Breast epithelium (tissue), 4 donors: Measurements from ENCODE around the gene CLASP2. TPM values are rescaled to one million over a fixed set of nuclear protein-coding genes. Genes with fewer than 3 reads are reported as not detected.
"Not testable (repeated sequence)": the region's sequence is repeated elsewhere in the genome, so short reads cannot be mapped to it uniquely, and the experiment has no call there.

ENCODE experiments used
- DNase-seq, 2 donors: peaks; one replicate each; pipeline ENCODE4 v3.0.0-alpha.2; 2019; ENCODE audit warnings: low spot score in 2 of 2
- H3K27ac ChIP-seq, 2 donors: fragments of 200-600 bp; sonication (generic) in 1 of 2; one replicate each; pipeline ENCODE4 v1.5.1; 2016 to 2019; ENCODE audit warnings: mild to moderate bottlenecking in 1 of 2
- H3K27me3 ChIP-seq, 2 donors: fragments of 200-600 bp; sonication (generic) in 1 of 2; one replicate each; pipeline versions ENCODE4 v1.5.1 to v1.6.0; 2017 to 2019; ENCODE audit warnings: control low read depth in 1 of 2, mild to moderate bottlenecking in 1 of 2
- H3K36me3 ChIP-seq: fragments of 200-600 bp; one replicate; pipeline ENCODE4 v1.5.1; 2019
- H3K4me1 ChIP-seq, 2 donors: fragments of 200-600 bp; sonication (generic); one replicate each; pipeline ENCODE4 v1.5.1; 2016 to 2019; ENCODE audit warnings: control low read depth in 1 of 2
- H3K4me3 ChIP-seq, 3 donors: fragments of 200-600 bp; sonication (generic); 1 replicate in 2 of 3; 2 replicates in 1 of 3; pipeline ENCODE4 v1.5.1; 2016 to 2019; ENCODE audit warnings: mild to moderate bottlenecking in 3 of 3, moderate library complexity in 2 of 3
- H3K9me3 ChIP-seq, 2 donors: fragments of 200-600 bp; sonication (generic) in 1 of 2; one replicate each; pipeline ENCODE4 v1.5.1; 2016 to 2019; ENCODE audit warnings: control low read depth in 1 of 2
- CTCF ChIP-seq, 3 donors: fragments of 450-650 bp; IDR thresholded peaks; one replicate each; pipeline ENCODE4 v1.5.1; 2016 to 2017; ENCODE audit warnings: antibody characterized with exemption in 3 of 3, mild to moderate bottlenecking in 3 of 3, moderate library complexity in 3 of 3
- POLR2A ChIP-seq: fragments of 450-650 bp; IDR thresholded peaks from one replicate; pipeline ENCODE4 v1.6.1; 2016; ENCODE audit warnings: antibody characterized with exemption, mild to moderate bottlenecking, moderate library complexity
- POLR2AphosphoS5 ChIP-seq, 3 donors: sonication (generic); formaldehyde crosslinking; IDR thresholded peaks; one replicate each; pipeline ENCODE4 v1.6.1; 2017; ENCODE audit warnings: antibody characterized with exemption in 3 of 3
- intact Hi-C: fragments of 100-400 bp; cut with DNase I; formaldehyde crosslinking; loops from one replicate; pipeline ENCODE4 v1.15.1; 2023; ENCODE audit warnings: low total_unique reads
- total RNA-seq, 3 donors: library from RNA; depleted of rRNA; stranded (reverse); fragments of >200 nt; gene quantifications; one replicate each; pipeline ENCODE4 v1.1.0, GENCODE V29; 2016

The CLASP2 gene
- 100 to 1,000 TPM in 1 of 3 donors, 10 to 100 TPM in 2; 57.1 to 108 (median 86.9) TPM for total RNA-seq

GRCh38 chr3:33717866-33718594, at the start of gene CLASP2:
CLASP2 (minus strand) TSS chr3:33718254; CDS start chr3:33718002, 252 bp downstream.
- intact Hi-C loops: no loop called here
- Histone ChIP-seq H3K36me3 (no peaks in the 10 kb centered on the region), H3K4me3 (peak within 1 kb of the TSS; percentile 90 to 95 (median 91)), H3K27me3 (no peaks in the 10 kb centered on the region), H3K4me1 (no peaks in the 10 kb centered on the region), H3K27ac (peak within 1 kb of the TSS; percentile 99), H3K9me3 (no peaks in the 10 kb centered on the region)
- TF ChIP-seq POLR2A (no peak), CTCF (IDR thresholded peaks at IDR 0.05) (peak in 1 of 3 donors; percentile 5), POLR2AphosphoS5 (IDR thresholded peaks at IDR 0.05) (peak; percentile 34 to 82 (median 58))
- peak; percentile 72 to 79 for DNase-seq

- Histone ChIP-seq H3K27me3 (no peaks in the 10 kb centered on the region), H3K9me3 (peaks cover 4 to 9% of the 10 kb centered on the region in 2 donors), H3K27ac (no peak overlapping the region), H3K36me3 (no peaks in the 10 kb centered on the region), H3K4me3 (no peak overlapping the region), H3K4me1 (no peaks in the 10 kb centered on the region)
- intact Hi-C loops: no loop called here
- no peak for DNase-seq
- no peak for TF ChIP-seq POLR2AphosphoS5 (IDR thresholded peaks at IDR 0.05)
- TF ChIP-seq POLR2A: no peak
- TF ChIP-seq CTCF (IDR thresholded peaks at IDR 0.05): no peak
Observed at GRCh38 chr3:33758864-33759263, 40.8 kb upstream of the CLASP2 start.

DNA sequence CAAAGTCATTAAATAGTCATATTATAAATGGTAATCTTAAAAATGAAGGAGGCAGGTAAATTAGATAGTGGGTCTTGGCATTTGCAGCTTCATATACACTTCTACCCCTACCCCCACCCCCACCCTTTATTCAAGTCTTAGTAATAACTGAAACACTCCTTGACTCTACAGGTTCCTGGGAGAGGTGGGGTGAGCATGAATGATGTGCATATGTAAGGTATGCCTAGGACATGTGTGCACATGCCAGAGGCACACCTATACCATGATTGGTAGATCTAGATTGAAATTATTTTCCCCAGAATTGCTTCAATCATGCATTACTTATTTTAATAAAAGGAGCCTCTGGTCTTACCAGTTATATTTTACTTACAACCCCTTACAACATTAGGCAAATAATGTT, 40.2 kb upstream of the CLASP2 start:
- intact Hi-C loops: no loop called here
- peaks cover 4 to 10% of the 10 kb centered on the region in 2 donors for H3K9me3 ChIP-seq
- no peak overlapping the region for H3K27ac ChIP-seq
- no peak for TF ChIP-seq POLR2A
- no peak for TF ChIP-seq CTCF (IDR thresholded peaks at IDR 0.05)
- H3K4me1 ChIP-seq: no peaks in the 10 kb centered on the region
- no peaks in the 10 kb centered on the region for H3K27me3 ChIP-seq
- H3K4me3 ChIP-seq: no peak overlapping the region
- no peaks in the 10 kb centered on the region for H3K36me3 ChIP-seq
- DNase-seq: no peak

- H3K4me1 ChIP-seq, DNase-seq, H3K27me3 ChIP-seq, H3K9me3 ChIP-seq, H3K36me3 ChIP-seq, H3K27ac ChIP-seq, H3K4me3 ChIP-seq, intact Hi-C loops: not testable (repeated sequence)
Observed at GRCh38 chr3:33754391-33754790, 36.3 kb upstream of the CLASP2 start.

- H3K4me1 ChIP-seq: no peaks in the 10 kb centered on the region
- no peak overlapping the region for H3K4me3 ChIP-seq
- no peak for TF ChIP-seq POLR2AphosphoS5 (IDR thresholded peaks at IDR 0.05)
- TF ChIP-seq POLR2A: no peak
- no peak for TF ChIP-seq CTCF (IDR thresholded peaks at IDR 0.05)
- no peaks in the 10 kb centered on the region for H3K36me3 ChIP-seq
- no peak for DNase-seq
- no peak overlapping the region for H3K27ac ChIP-seq
- no peaks in the 10 kb centered on the region for H3K27me3 ChIP-seq
- intact Hi-C loops: no loop called here
- H3K9me3 ChIP-seq: peaks cover 4 to 10% of the 10 kb centered on the region in 2 donors
Observed at GRCh38 chr3:33751336-33751735, 33.3 kb upstream of the CLASP2 start.
